Peyer's patch (tissue), 4 donors: ENCODE measurements around the gene MASTL. TPM values are rescaled to one million over a fixed set of nuclear protein-coding genes. Genes with fewer than 3 reads are reported as not detected.
A peak's percentile ranks its signal among the peaks of the same experiment; 100 is the strongest.

Experiments used
- DNase-seq, 3 donors: peaks; one replicate each; pipeline ENCODE4 v3.0.0-alpha.2; 2017 to 2019
- H3K27ac ChIP-seq, 4 donors: fragments of 200-600 bp; sonication (generic); one replicate each; pipeline ENCODE4 v1.5.1; 2016 to 2019
- H3K27me3 ChIP-seq, 2 donors: fragments of 200-600 bp; sonication (generic); one replicate each; pipeline ENCODE4 v1.5.1; 2019
- H3K36me3 ChIP-seq, 3 donors: fragments of 200-600 bp; sonication (generic); one replicate each; pipeline ENCODE4 v1.5.1; 2016 to 2019
- H3K4me1 ChIP-seq, 4 donors: fragments of 200-600 bp; sonication (generic); one replicate each; pipeline ENCODE4 v1.5.1; 2016 to 2019
- H3K4me3 ChIP-seq, 4 donors: fragments of 200-600 bp; sonication (generic); 1 replicate in 3 of 4; 2 replicates in 1 of 4; pipeline ENCODE4 v1.5.1; 2016 to 2019; ENCODE audit warnings: mild to moderate bottlenecking in 1 of 4
- H3K9me3 ChIP-seq, 4 donors: fragments of 200-600 bp; sonication (generic); one replicate each; pipeline ENCODE4 v1.5.1; 2016 to 2019; ENCODE audit warnings: mild to moderate bottlenecking in 1 of 4
- POLR2A ChIP-seq, 2 donors: fragments of 450-650 bp; IDR thresholded peaks; one replicate each; pipeline ENCODE4 v1.5.1; 2017; ENCODE audit warnings: antibody characterized with exemption in 2 of 2, mild to moderate bottlenecking in 2 of 2, moderate library complexity in 2 of 2
- total RNA-seq, 4 donors: library from RNA; depleted of rRNA; stranded (reverse); fragments of >200 nt; gene quantifications; one replicate each; pipeline ENCODE4 v1.1.0, GENCODE V29; 2016
- TF ChIP-seq, protein P1 (sequence below), 6 experiments: fragments of 450-650 bp in 4 of 6; fragments of 200-600 bp in 2 of 6; sonication (generic) in 1 of 6; IDR thresholded peaks; one replicate each; pipeline ENCODE4 v1.5.1; 2017 to 2019; ENCODE audit warnings: antibody characterized with exemption in 6 of 6, mild to moderate bottlenecking in 3 of 6, moderate library complexity in 1 of 6

The MASTL gene
- total RNA-seq = 10 to 100 TPM in 3 of 4 donors, 1 to 10 TPM in 1; 9.8 to 14.4 (median 11.0) TPM

DNA sequence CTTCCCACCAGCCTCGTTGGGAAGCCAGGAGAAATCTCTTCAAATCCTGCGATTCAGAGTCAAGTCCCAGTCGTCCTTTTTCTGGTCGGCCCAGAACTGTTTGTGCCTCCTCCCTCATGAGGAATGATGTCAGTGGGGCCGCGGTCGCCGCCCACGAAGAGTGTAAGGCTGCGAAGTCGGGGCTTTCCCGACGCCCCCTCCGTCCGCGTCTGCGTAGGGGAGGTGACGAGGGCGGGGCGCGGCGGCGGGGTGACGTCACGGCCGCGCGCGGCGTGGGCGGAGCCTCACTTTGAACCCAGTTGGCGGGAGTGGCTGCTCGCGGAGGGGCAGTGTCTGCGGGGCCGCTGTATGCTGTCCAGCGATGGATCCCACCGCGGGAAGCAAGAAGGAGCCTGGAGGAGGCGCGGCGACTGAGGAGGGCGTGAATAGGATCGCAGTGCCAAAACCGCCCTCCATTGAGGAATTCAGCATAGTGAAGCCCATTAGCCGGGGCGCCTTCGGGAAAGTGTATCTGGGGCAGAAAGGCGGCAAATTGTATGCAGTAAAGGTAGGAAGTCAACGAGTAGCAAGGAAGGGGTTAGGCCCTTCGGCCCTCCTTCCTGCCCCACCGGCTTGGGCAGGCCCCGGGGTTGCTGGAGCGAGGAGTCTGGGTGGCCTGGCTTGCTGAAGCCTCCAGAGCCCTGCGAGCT, at the start of gene MASTL:
Gene MASTL (plus strand): TSS at position 287 of the 689 bp plus-strand sequence. CDS start 75 bp downstream, at position 362.
- Histone ChIP-seq H3K36me3 (peaks cover 0 to 15% (median 0%) of the 10 kb centered on the region in 3 donors), H3K4me1 (peaks cover 0 to 22% (median 3%) of the 10 kb centered on the region in 4 donors), H3K27ac (peak within 1 kb of the TSS; percentile 87 to 100 (median 99)), H3K9me3 (no peaks in the 10 kb centered on the region), H3K27me3 (no peaks in the 10 kb centered on the region), H3K4me3 (peak within 1 kb of the TSS; percentile 82 to 87 (median 84))
- TF ChIP-seq POLR2A (IDR thresholded peaks at IDR 0.05) = peak; percentile 81 to 94
- TF ChIP-seq, protein P1, sequence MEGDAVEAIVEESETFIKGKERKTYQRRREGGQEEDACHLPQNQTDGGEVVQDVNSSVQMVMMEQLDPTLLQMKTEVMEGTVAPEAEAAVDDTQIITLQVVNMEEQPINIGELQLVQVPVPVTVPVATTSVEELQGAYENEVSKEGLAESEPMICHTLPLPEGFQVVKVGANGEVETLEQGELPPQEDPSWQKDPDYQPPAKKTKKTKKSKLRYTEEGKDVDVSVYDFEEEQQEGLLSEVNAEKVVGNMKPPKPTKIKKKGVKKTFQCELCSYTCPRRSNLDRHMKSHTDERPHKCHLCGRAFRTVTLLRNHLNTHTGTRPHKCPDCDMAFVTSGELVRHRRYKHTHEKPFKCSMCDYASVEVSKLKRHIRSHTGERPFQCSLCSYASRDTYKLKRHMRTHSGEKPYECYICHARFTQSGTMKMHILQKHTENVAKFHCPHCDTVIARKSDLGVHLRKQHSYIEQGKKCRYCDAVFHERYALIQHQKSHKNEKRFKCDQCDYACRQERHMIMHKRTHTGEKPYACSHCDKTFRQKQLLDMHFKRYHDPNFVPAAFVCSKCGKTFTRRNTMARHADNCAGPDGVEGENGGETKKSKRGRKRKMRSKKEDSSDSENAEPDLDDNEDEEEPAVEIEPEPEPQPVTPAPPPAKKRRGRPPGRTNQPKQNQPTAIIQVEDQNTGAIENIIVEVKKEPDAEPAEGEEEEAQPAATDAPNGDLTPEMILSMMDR (IDR thresholded peaks at IDR 0.05) = no peak
- peak; percentile 93 to 97 (median 94) for DNase-seq

DNA sequence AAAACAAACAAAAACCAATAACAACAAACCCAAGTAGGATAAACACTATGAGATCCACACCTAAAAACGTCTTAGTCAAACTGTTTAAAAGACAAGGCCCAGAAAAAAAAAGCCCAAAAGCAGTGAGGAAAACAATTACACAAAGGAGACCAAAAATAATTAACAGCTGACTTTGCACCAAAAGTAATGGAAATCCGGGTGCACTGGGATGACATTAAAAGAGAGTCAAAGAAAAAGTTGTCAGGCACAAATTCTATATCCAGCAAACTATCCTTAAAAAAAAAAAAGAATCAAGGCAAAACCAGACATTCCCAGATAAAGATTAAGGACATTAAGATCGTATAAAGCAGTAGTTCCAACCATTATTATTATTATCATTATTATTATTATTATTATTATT, 47.0 kb upstream of the MASTL start:
- no peak for TF ChIP-seq POLR2A (IDR thresholded peaks at IDR 0.05)
- TF ChIP-seq, protein P1 (IDR thresholded peaks at IDR 0.05) = no peak
- H3K27ac ChIP-seq = no peak overlapping the region
- no peak overlapping the region for H3K4me3 ChIP-seq
- H3K4me1 ChIP-seq = no peaks in the 10 kb centered on the region
- no peak for DNase-seq
- peaks cover 0 to 47% (median 0%) of the 10 kb centered on the region in 3 donors for H3K36me3 ChIP-seq
- H3K27me3 ChIP-seq = no peaks in the 10 kb centered on the region
- H3K9me3 ChIP-seq = no peaks in the 10 kb centered on the region

DNA sequence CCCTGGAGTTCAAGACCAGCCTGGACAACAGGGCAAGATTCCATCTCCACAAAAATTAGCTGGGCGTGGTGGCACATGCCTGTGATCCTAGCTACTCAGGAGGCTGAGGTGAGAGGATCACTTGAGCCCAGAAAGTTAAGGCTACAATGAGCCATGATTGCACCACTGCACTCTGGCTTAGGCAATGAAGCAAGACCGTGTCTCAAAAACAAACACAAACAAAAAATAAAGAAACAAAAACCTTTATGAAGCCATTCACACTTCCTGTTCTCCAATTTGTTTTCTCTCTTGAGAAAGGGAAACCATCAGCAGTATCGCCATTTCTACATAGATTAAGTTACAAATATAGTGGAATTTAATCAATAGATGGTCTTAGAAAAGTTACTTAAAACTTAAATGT, 20.8 kb upstream of the MASTL start:
- Histone ChIP-seq H3K4me3 (no peak overlapping the region), H3K9me3 (no peaks in the 10 kb centered on the region), H3K36me3 (peaks cover 0 to 73% (median 0%) of the 10 kb centered on the region in 3 donors), H3K4me1 (no peaks in the 10 kb centered on the region), H3K27me3 (no peaks in the 10 kb centered on the region), H3K27ac (no peak overlapping the region)
- TF ChIP-seq POLR2A (IDR thresholded peaks at IDR 0.05) = no peak
- TF ChIP-seq, protein P1 (IDR thresholded peaks at IDR 0.05) = no peak
- DNase-seq = no peak

DNA sequence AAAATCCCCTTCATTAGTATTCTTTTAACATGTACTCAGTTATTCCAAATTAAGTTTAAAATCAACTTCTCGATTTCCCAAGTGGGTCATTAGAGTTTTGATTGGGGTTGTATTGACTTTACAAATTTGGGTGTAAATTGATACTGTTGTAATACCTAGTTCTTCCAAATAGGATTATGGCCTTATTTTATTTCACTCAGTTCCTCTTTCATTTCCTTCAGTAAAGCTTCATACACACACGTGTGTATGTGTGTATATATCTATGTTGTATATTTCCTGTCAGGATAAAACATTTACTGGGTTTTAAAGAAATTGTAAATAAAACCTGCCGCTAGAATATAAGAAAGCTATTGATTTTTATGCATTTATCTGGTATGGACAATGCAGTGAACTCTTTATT, 16.9 kb upstream of the MASTL start:
- Histone ChIP-seq H3K36me3 (peaks cover 0 to 71% (median 0%) of the 10 kb centered on the region in 3 donors), H3K27me3 (no peaks in the 10 kb centered on the region), H3K27ac (no peak overlapping the region), H3K4me1 (no peaks in the 10 kb centered on the region), H3K4me3 (no peak overlapping the region), H3K9me3 (no peaks in the 10 kb centered on the region)
- TF ChIP-seq, protein P1 (IDR thresholded peaks at IDR 0.05) = no peak
- TF ChIP-seq POLR2A (IDR thresholded peaks at IDR 0.05) = no peak
- DNase-seq = no peak

DNA sequence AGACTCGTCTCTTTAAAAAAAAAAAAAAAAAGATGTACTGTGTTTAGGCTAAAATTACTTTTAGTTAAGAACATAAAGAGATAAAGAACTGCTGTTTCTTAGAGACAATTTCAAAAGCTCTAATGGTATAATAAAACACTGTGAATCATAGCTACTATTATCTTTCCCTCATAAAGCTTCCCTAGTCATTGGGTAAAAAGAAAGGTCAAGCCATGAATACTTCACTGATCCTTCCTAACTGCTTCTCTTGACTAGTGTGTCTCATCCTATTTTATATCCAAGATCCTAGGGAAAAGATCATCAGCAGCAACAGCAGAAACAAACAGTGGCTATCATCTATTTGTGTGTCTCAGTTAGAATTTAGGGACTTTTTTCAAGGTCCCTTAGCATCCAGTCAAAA, 11.5 kb upstream of the MASTL start:
- DNase-seq = no peak
- peaks cover 0 to 86% (median 0%) of the 10 kb centered on the region in 3 donors for H3K36me3 ChIP-seq
- TF ChIP-seq POLR2A (IDR thresholded peaks at IDR 0.05) = no peak
- TF ChIP-seq, protein P1 (IDR thresholded peaks at IDR 0.05) = no peak

More for the DNA sequence above, 11.5 kb upstream of the MASTL start:
- H3K4me3 ChIP-seq = no peak overlapping the region
- no peak overlapping the region for H3K27ac ChIP-seq
- H3K4me1 ChIP-seq = no peaks in the 10 kb centered on the region
- H3K9me3 ChIP-seq = no peaks in the 10 kb centered on the region
- H3K27me3 ChIP-seq = no peaks in the 10 kb centered on the region
